PFSK-1 (cell line): ENCODE data around the gene TRAFD1.

Experiments used
- FOXP2 ChIP-seq: optimal IDR thresholded peaks from 2 replicates; pipeline ENCODE3; 2011; ENCODE audit warnings: borderline replicate concordance, control low read depth, inconsistent platforms; ENCODE audit not compliant: insufficient read depth; ENCODE audit errors: extremely low read length, extremely low read depth
- POLR2AphosphoS5 ChIP-seq: IDR thresholded peaks from 2 replicates; pipeline ENCODE4 v1.6.1; 2012; ENCODE audit warnings: low read depth, mild to moderate bottlenecking, control low read depth, low read length, moderate library complexity
- REST ChIP-seq, 2 experiments: IDR thresholded peaks; 2 replicates each; pipeline versions ENCODE4 v1.6.1 to v1.8.0; 2011 to 2012; ENCODE audit warnings: low read depth in 2 of 2, low read length in 2 of 2, control low read depth in 1 of 2, inconsistent platforms in 1 of 2, mild to moderate bottlenecking in 1 of 2, moderate library complexity in 1 of 2; ENCODE audit not compliant: insufficient read depth in 1 of 2
- SIN3A ChIP-seq: IDR thresholded peaks from 2 replicates; pipeline ENCODE4 v1.6.1; 2012; ENCODE audit warnings: mild to moderate bottlenecking, low read length, moderate library complexity, borderline replicate concordance; ENCODE audit not compliant: insufficient read depth
- TAF1 ChIP-seq: IDR thresholded peaks from 2 replicates; pipeline ENCODE4 v1.6.1; 2012; ENCODE audit warnings: low read length, control low read depth, borderline replicate concordance; ENCODE audit not compliant: insufficient read depth

The TRAFD1 gene

GRCh38 chr12:112163056-112163455 lies 37.7 kb downstream of the TRAFD1 start:
- no peak for TF ChIP-seq FOXP2
- TF ChIP-seq REST (IDR thresholded peaks at IDR 0.05; ENCODE audit: insufficient read depth in 1 of 2, low read depth in 2 of 2, low read length in 2 of 2): no peak
- no peak for TF ChIP-seq TAF1
- no peak for TF ChIP-seq POLR2AphosphoS5
- no peak for TF ChIP-seq SIN3A

GRCh38 chr12:112163471-112163991 lies 38.2 kb downstream of the TRAFD1 start:
- TF ChIP-seq SIN3A (no peak), TAF1 (no peak), FOXP2 (no peak), POLR2AphosphoS5 (no peak), REST (IDR thresholded peaks at IDR 0.05; ENCODE audit: insufficient read depth in 1 of 2, low read depth in 2 of 2, low read length in 2 of 2) (no peak)

- TF ChIP-seq TAF1 (no peak), REST (IDR thresholded peaks at IDR 0.05; ENCODE audit: insufficient read depth in 1 of 2, low read depth in 2 of 2, low read length in 2 of 2) (no peak), FOXP2 (no peak), POLR2AphosphoS5 (no peak), SIN3A (no peak)
Observed at GRCh38 chr12:112164011-112164660, 38.8 kb downstream of the TRAFD1 start.

GRCh38 chr12:112165624-112166023 lies 40.3 kb downstream of the TRAFD1 start:
- TF ChIP-seq SIN3A (no peak), FOXP2 (no peak), POLR2AphosphoS5 (no peak), TAF1 (no peak), REST (IDR thresholded peaks at IDR 0.05; ENCODE audit: insufficient read depth in 1 of 2, low read depth in 2 of 2, low read length in 2 of 2) (no peak)
